Myocyte (in vitro differentiated cells): ENCODE results near the gene GLTPD2. TPM values are rescaled to one million over a fixed set of nuclear protein-coding genes. Genes with fewer than 3 reads are reported as not detected.

Experiments used
- DNase-seq: peaks from one replicate; pipeline ENCODE4 v3.0.0-alpha.2; 2012; ENCODE audit warnings: low read depth
- total RNA-seq: library from RNA; depleted of rRNA; stranded (reverse); fragments of >200 nt; gene quantifications from 2 replicates; pipeline ENCODE4 v1.2.3, GENCODE V29; 2014

The GLTPD2 gene
- total RNA-seq, 1 donor from 2014 or later = not detected

DNA sequence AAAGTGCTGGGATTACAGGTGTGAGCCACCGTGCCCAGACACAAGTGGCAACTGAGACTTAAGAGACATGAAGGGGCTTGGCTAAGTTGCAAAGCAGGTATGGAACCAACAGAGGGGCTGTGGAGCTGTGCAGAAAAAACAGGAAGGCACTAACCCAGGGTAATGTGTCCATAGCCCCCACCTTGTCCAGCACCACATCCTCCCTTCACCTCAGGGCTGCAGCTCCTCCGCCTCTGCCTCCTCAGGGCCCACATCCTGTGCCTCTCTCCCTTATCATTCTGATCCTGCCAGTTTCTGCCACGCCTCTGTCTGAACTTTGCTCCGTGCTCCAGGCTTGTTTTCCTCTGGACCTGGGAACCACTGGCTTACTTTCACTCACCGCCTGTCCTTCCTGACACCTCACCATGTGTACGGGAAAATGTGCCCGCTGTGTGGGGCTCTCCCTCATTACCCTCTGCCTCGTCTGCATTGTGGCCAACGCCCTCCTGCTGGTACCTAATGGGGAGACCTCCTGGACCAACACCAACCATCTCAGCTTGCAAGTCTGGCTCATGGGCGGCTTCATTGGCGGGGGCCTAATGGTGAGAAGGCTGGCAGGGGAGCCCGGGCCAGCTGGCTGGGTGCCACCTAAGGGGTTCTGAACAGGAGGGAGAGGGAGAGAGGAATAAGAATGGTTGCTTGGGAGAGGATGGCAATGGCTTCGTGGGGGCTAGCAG lies 17.1 kb upstream of the GLTPD2 start, which contains the start of gene TM4SF5:
Gene TM4SF5 (plus strand): TSS at position 368 of the 716 bp plus-strand sequence. CDS start 37 bp downstream, at position 405.
- DNase-seq = no peak

DNA sequence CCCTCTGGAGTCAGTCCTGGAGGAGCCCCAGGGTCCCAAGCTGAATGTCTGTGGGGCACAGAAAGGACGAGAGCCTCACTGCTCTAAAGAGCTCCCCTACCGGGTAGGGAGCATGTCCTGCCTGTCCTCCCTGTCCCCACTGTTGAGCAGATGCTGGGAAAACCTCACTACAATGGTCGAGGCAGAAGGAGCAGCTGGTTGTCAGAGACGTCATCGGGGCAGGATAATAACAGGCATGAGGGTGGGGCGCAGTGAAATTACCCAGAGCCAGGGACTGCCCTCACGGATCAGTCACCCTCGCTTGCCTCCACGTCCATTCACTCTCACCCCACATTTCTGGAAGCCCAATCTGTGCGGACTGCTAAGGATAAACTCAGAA lies 16.5 kb upstream of the GLTPD2 start:
- DNase-seq = no peak

DNA sequence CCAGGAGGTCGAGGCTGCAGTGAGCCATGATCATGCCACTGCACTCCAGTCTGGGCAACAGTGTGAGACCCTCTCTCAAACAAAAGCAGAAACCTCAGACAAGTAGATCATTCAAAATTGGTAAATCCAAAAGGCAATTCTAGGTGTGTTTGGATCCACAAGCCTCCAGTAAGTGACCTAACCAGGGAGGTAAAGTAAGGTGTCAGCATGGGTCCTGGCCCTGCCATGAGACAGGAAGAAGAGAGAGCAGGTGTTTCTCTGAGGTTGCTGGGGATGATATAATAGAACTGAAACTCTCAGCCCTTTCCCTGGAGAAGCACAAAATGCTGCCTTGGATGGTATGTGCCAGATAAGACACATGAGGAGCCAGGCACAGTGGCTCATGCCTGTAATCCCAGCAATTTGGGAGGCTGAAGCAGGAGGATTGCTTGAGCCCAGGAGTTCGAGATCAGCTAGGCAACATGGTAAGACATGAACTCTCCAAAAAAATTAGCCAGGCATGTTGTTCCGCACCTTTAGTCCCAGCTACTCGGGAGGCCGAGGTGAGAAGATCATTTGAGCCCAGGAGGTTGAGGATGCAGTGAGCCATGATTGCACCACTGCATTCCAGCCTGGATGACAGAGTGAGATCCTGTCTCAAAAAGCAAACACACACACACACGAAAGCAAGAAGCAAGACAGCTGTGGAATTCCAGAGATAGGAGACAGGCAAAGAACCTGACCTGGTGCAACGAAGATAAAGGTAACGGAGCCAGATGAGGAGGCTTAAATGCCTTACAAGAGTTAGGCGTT lies 10.6 kb upstream of the GLTPD2 start:
- no peak for DNase-seq

DNA sequence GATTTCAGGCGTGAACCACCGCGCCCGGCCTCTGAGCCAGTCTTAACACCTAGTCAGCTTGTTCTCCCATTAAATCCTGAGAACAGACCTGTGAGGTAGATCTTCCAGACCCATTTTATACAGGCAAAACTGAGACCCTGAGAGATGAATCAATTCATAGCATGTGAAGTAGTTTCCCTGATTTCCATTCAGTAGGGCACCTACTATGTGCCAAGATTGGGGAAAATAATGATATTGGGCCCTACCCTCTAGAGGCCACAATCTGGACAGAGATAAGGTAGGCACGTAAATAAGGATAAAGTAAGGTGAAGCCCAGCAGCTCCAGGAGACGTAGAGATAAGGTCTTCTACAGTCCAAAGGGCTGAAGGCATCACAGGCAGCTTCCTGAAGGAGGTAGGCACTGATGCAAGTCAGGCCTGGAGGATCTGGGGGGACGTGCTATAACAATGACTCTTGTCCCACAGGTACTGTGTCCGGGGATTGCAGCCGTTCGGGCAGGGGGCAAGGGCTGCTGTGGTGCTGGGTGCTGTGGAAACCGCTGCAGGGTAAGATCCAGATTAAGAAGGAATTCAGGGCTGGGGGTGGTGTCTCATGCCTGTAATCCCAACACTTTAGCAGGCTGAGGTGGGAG lies 8.3 kb upstream of the GLTPD2 start:
- no peak for DNase-seq

DNA sequence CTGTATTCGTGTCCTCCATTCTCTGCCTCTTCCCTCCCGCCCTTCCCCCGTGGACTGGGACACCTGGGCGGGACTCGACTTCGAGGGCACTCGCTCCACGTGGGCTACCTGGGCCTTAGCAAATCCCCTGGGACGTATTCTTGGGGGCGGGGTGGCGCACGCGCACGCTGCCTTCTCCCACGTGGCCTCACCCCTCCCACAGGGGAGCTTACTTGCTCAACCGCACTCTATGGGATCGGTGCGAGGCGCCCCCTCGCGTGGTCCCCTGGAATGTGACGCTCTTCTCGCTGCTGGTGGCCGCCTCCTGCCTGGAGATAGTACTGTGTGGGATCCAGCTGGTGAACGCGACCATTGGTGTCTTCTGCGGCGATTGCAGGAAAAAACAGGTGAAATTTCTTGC lies 6.1 kb upstream of the GLTPD2 start:
- DNase-seq = no peak

DNA sequence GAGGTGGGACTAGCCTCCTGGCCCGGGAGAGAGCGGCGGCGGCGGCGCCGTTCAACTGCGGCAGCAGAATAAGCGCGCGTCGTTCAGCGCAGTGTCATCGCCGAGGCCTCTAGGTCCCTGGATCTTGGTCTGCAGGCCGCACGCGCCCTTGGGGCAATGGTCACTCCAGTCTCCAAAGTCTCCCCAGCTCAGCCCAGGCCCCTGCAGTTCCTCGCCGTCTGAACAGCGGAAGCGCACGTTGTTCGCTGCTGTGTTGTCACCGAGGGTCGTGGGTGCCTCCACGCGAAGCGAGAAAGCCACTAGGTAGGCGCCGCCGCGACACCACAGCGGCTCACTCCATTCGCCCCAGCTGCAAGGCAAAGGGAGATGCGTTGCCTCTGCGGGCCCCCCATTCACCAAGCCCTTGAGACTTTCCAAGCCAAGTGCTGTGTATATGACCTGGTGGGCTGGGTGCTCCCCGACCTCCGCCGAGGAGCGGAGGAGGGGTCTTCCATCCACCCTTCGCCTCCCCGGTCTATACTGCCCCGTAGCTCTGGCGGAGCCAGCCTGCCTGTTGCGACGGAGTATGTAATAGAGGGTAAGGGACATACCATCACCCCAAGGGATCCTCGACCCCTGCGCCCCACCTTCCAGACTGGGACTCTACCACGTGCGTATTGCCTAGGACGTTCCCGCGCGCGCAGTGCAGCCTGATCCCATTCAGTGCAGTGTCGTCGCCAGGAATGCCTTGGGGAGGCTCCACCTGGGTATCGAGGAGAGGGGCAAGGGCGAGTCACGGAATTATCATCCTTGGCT lies 3.3 kb upstream of the GLTPD2 start:
- DNase-seq = no peak

DNA sequence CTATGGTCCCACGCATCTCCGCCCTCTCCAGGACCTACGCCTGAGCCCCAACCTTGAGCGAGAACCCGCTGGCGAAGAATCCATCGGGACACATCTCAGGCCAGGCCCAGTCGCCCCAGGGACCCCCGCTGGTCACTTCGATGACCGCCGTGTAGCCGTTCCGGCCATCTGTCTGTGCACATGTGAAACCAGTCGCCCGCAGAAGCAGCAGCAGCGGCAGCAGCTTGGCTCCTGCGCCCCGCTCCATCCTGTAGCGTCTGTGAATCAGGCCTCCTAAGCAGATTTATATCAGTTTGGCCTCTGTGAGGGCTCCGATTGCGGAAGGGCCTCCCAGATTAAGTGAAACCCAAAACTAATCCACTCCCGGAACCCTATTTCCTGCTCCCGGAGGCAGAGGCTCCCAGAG lies 2.7 kb upstream of the GLTPD2 start, which contains the start of gene VMO1:
Gene VMO1 (minus strand): TSS at position 259 of the 406 bp plus-strand sequence. CDS start 12 bp downstream, at position 247.
- DNase-seq = peak; percentile 19

DNA sequence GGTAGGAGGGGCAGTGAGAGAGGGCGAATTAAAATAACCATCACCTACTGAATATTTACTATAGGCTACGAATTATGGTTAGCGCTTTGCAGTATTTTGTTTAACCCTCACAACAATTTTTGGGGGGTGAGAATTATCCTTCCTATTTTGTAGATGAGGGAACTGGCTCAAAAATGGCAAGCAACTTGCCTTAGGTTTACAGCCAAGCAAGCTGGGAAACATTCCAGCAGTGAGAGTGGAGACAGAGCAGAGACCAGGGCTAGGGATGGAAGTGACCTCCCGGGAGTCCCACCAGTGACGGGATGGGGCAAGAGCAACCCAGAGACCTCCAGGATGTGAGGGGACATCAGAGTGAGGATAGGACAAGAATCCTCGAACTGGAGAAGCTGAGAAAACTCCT lies 2.2 kb upstream of the GLTPD2 start:
- DNase-seq = no peak

DNA sequence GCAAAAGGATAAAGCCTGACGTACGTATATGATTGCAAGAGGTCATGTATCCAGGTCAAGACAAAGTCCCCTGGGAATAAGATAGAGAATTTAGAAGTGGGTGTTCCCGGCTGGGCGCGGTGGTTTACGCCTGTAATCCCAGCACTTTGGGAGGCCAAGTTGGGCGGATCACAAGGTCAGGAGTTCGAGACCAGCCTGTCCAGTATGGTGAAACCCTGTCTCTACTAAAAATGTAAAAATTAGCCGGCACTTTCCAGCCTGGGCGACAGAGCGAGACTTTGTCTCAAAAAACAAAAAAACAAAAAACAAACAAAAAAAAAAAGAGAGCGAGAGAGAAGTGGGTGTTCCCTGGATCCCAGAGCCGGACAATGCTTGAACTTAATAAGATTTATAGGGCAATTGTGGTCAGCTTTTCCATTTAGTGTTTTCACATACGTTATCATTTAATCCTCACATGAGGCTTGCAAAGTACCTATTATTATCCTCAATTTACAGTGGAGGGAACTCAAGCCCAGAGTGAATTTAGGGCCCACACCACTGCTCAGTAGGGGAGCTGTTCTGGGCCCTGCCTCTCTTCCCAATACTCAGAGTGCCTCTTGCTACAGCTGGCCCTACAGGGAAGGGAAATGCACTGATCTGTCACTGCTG lies 481 bp upstream of the GLTPD2 start:
- no peak for DNase-seq

DNA sequence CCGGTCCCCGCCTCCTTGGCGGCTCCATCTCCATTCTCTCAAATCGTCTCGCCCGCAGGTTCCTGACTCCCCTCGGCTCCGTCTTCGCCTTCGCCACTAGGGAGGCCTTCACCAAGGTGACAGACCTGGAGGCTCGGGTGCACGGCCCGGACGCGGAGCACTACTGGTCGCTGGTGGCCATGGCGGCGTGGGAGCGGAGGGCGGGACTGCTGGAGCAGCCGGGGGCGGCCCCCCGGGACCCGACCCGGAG lies 862 bp downstream of the GLTPD2 start:
- DNase-seq = no peak

DNA sequence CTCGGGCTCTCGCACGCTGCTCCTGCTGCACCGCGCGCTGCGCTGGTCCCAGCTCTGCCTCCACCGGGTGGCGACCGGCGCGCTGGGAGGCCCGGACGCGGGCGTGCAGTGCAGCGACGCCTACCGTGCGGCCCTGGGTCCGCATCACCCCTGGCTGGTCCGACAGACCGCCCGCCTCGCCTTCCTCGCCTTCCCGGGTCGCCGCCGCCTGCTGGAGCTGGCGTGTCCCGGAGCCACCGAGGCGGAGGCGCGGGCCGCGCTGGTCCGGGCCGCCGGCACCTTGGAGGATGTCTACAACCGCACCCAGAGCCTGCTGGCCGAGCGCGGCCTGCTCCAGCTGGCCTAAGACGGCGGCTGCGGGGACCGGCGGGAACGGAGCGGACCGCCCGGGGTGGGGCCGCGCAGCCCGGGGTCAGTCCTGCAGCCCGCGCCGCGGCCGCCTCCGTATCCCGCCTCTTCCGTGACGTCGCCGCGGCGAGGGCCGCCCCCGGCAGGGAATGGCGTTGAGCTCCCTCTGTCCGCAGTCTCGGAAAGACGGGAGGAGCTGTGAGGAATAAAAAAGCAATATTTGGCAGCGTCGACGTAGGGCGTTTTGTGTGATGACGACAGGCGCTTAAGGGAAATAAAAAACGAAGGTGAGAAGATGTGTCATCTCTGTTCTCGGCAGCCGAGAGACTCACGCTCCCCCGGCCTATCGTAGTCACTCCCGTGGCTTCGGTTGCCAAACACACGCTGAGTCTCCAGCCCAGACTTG lies 1.4 kb downstream of the GLTPD2 start:
- DNase-seq = peak; percentile 85

DNA sequence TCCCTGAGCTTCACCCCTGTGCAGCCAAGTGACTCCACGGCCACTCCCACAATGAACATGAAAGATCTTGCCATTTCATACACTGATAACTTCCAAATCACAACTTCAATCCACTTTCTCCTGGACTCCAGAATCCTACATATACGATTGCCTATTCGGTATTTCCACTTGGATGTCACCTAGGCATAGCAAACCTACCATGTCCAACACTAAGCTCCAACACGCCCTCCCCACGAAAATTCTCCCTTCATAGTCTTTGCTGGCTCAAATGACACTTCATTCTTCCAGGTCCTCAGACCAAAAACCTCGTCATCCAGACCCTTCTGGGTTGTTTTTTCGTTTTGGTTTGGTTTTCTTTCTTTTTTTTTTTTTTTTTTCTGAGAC lies 1.9 kb downstream of the GLTPD2 start:
- no peak for DNase-seq

DNA sequence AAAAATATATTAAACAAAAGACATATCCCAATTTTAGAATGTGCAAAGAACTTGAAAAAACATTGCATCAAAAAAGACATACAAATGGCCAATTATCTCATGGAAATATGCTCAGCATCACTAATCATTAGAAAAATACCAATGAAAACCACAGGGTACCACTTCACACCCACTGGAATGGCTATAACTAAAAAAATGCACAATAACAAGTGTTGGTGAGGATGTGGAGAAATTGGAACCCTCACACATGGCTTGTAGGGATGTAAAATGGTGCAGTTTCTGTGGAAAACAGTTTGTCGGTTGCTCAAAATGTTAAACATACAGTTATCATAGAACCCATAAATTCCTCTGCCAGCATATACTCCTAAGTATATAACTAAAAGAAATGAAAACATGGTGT lies 6.4 kb downstream of the GLTPD2 start:
- DNase-seq = no peak

DNA sequence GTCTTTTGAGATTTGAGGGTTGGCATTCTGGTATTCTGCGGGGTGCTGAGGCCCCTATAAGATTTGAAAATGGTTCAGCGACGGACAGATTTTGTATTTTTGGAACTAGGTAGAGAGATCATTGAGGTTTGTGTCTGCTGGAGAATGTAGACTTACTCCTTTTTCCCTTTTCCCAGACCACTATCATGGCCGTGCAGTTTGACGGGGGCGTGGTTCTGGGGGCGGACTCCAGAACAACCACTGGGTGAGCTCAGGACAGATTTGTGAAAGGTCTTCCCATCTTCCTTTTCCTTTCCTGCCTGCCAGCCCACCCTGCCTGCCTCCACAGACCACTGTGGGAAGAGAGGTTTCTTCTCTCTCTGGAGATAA lies 7.8 kb downstream of the GLTPD2 start:
- DNase-seq = peak; percentile 49

DNA sequence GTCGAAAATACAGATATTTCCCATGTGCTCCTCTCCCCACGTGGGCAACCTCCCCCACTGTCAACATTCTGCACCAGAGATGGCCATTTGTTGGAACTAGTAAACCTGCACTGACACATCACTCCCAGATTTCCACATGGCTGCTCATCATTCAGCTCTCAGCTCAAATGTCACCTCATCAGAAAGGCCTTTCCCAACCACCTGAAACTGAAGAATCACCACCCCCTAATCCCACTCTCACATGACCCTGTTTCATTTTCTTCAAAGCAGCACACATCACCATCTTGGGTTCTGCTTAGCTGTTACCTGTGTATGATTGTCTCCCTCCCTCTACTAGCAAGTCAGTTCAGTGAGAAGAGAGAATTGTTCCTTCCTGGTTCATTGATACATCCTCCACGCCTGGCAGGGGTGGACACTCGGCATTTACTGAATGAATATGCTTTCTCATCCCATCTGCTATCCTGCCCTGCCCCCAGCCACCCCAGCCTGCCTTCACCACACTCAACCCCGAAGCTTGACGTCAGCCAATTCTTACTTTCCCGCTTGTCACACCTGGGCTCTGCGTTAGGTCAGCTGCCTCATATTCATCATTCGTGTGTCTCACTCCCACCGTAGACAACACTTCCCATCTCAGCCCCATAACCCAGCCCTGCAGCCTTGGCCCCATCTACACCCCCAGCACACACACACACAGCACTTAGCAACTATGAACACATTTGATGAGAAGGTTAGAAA lies 11.9 kb downstream of the GLTPD2 start:
- no peak for DNase-seq

DNA sequence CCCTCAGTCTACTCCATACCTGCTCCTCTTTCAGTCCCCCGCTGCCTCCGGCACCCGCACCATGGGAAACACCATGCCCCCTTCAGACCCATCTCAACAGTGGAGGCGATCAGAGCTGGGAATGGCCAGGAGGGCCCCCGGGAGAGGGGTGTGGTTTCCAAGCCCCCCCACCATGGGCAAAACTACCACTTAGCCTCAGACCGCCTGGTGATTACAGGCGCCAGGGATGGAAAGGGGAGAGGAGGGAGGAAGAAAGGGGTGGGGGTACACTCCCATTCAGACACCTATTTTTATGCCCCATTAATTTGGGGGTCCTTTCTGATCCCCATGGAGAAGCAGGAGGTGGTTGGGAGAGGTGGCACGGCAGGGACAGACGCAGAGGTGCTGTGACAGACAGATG lies 13.5 kb downstream of the GLTPD2 start, which contains the start of gene C17orf114:
Gene C17orf114 (minus strand): TSS at position 101 of the 400 bp plus-strand sequence.
- no peak for DNase-seq

DNA sequence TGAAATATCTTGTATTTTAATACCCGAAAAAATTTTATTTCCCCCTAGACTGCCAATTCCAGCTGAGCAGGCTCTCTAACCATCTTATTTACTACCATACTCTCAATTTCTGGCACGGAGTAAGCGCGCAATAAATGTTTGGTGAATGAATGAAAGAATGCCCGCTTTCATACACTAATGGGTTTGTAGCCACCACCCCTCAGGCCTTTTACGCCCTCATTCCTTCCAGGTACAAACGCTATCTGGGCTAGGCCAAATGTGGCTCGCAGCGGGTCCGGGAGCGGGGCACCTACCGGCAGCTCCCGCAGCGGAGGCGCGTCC lies 17.7 kb downstream of the GLTPD2 start:
- DNase-seq = no peak

DNA sequence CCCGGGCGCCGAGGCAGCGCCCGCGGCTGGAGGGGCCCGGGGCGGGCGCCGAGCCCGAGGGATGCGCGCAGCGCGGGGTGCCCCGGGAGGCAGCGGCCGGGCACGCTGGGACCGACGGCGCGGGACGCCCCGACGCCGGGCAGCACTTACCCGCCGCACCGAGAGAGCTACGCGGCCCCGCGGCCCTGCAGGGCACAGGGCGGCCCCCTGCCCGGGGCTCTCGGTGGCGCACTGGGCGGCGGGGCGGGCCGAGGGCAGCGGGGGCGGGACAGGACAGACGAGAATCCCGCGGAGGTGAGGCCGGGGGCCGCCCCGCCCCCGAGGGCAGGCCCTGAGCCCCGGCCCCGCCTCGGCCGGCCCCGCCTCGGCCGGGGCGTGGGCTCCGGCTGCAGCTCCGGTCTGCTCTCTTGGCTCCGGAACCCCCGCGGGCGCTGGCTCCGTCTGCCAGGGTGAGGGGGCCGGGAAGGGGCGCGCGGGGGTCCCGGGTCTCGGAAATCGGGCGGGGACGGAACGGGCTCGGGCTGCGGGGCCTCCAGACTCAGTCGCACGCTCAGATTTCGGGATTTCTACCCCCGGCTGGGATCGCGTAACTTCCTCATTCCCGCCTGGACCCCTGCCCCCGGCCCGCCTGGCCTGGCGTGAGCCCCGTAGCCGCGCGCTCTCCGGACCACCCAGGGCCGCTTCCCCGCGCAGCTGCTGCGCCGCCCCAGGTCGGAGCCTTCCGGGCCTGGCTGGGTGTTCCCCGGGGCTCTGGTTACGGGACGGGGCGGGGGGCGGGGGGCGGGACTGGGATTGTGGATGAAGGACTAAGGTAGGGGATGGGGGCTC lies 18.2 kb downstream of the GLTPD2 start, which contains the start of gene PLD2:
Gene PLD2 (plus strand): TSS at position 376 of the 828 bp plus-strand sequence. CDS start 621 bp downstream, outside the sequence.
- DNase-seq = peak; percentile 84
